Measurements from ENCODE around the gene NAA15. TPM values are rescaled to one million over a fixed set of nuclear protein-coding genes. Genes with fewer than 3 reads are reported as not detected.
"Not testable (repeated sequence)": the region's sequence is repeated elsewhere in the genome, so short reads cannot be mapped to it uniquely, and the experiment has no call there.

The NAA15 gene
- total RNA-seq, 1 donor from 2014 or later = 11.3 TPM

DNA sequence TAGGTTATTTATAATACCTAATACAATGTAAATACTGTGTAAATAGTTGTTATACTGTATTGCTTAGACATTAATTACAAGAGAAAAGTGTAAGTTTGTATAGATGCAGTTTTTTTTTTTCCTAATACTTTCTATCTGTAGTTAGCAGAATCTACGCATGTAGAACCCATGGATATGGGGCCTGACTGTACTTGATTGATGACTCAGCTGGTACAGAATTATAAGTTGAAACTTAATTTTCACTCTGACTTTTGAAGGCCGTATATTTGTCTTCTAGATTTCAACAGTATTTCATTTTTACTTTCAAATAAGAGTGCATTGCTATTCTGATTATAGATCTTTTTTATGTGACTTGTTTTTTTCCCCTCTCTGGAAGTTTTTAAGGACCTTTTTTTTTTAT lies 31.7 kb downstream of the NAA15 start:
- ATAC-seq = no peak
- no peak for DNase-seq (ENCODE audit: low spot score)

DNA sequence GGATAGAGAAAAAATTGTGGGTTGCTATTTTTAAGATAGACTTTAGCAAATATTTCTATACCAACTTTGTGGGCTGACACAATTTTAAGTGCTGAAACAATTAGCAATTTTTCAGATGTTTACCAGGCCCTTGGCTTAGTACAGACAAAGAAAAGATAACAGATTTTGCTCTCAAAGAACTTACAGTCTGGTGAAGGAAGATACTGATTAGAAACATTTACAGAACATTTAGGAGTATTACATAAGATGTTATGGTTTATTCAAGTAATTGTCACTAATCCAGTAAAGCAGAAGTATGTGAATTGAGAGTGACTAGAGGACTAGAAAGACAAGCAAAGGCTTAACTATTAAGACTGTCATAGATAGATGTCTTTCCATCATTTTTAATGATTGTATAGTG lies 36.3 kb downstream of the NAA15 start:
- ATAC-seq (no peak), DNase-seq (ENCODE audit: low spot score) (no peak)

DNA sequence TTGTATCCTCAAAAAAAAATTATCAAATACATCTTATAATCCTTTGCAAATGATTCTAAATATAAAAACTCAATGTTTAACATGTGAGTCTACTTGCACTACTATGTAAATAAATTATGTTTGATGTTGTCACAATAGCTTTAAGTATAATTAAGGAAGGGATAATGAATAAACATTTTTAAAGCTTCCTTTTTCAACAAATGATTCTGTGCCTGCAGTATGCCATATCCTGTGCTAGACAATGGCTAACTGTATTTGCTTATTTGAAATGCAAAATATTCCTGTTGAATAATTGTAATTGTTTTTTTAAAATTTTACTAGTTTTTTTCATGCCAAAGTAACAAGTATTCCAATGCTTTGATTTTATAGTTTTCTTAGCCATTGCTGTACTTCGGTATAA lies 60.0 kb downstream of the NAA15 start:
- DNase-seq (ENCODE audit: low spot score) (no peak), ATAC-seq (no peak)

DNA sequence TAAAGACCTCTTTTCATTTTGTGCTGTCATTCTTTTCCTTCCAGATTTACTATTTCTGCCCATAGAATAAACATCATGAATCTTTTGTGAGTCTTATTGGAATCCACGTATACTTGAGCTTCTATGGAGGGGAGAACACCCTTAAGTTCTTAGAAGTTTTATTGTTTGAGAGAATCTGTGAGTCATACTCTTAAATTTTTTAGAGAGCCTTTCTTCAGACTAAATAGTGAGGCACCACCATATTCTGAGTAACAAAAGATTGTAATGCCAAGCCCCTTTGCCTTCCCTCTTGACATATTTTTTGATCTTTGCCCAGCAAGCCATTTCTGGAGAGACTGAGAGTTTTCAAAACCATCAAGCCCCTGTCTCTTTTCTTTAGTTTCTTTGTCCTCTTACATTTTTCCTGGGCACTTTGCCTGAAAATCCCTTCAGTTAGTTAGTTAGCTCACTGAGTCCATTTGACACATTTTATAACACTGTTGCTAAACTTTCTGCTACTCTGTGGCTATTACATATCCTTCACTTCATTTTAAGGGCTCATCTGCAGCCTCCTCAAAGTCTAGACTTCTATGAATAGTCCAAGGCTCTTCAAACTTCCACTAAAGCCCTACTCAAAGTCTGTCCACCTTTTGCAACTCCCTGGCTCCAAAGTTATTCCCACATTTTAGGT lies 66.3 kb downstream of the NAA15 start:
- ATAC-seq (no peak), DNase-seq (ENCODE audit: low spot score) (no peak)

DNA sequence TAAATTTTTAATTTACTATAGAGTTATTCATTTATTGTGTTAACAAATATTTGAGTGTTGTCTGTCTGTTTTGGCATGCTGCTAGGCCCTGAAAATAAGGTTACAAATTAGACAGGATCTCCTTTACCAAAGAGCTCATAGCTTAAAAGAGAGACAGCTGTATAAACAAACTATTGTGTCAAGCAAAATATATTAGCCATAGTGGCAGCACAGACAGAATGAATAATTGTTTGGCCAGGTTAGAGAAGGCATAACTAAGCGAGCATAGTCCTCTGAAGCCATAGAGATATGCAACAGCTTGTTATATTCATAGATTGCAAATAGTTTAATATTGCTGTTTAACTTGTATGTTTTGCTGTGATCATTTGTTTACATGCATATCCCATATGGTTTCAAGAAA lies 67.7 kb downstream of the NAA15 start:
- ATAC-seq (no peak), DNase-seq (ENCODE audit: low spot score) (no peak)

- ATAC-seq = no peak
- DNase-seq (ENCODE audit: low spot score) = no peak
These were observed 72.9 kb downstream of the NAA15 start for GRCh38 chr4:139374251-139374650.

- DNase-seq (ENCODE audit: low spot score) (no peak), ATAC-seq (no peak)
These were observed 85.1 kb downstream of the NAA15 start for GRCh38 chr4:139386421-139386820.

GRCh38 chr4:139389102-139389501 lies 87.8 kb downstream of the NAA15 start:
- ATAC-seq = no peak

DNA sequence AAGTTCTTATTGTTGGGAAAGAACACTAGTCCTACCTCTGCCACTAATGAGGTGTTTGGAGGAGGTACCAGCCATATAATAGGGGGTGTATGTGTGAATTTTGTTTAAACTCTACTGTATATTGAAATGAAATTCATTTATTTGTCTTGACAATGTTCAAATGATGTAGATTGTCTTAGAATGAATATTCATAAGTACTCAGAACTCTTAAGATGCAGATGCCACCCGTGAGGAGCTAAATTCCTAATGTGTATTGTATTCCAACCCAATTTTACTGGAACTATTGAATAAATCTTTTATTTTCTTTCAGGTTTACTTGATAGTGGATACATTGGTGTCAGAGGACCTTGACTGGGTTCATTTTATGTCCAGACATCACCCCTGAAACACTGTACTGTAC lies 88.7 kb downstream of the NAA15 start:
- DNase-seq (ENCODE audit: low spot score) = no peak

More at GRCh38 chr4:139389102-139389501, 87.8 kb downstream of the NAA15 start:
- DNase-seq (ENCODE audit: low spot score) = no peak

GRCh38 chr4:139391731-139392130 lies 90.4 kb downstream of the NAA15 start:
- ATAC-seq = no peak
- DNase-seq (ENCODE audit: low spot score) = no peak

More for the DNA sequence above, 88.7 kb downstream of the NAA15 start:
- no peak for ATAC-seq

DNA sequence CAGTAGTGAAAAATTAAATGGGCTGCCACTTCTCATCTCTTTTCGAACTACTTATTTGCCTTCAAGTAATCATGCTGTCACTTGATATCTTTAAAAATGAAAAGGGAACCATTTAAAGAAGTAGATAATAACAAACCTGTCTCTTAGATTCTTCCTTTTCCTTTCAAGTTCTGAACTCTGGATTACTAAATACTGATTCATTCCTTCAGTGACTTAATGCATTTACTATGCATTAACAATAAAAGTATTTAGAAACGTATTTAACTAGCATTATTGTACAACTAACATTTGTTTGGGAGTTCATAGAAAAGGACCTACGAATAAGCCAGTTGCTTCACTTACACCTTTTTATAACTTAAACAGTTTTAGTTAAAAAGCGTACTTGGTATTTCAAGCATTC lies 91.5 kb downstream of the NAA15 start:
- DNase-seq (ENCODE audit: low spot score) = no peak
- ATAC-seq = no peak

GRCh38 chr4:139401368-139401767 lies 100.1 kb downstream of the NAA15 start:
- ATAC-seq = no peak
- DNase-seq (ENCODE audit: low spot score) = no peak

- DNase-seq (ENCODE audit: low spot score) (no peak), ATAC-seq (no peak)
These were observed 101.1 kb downstream of the NAA15 start for GRCh38 chr4:139402436-139402835.

- ATAC-seq (peak; percentile 48), DNase-seq (ENCODE audit: low spot score) (no peak)
These were observed 102.2 kb downstream of the NAA15 start for GRCh38 chr4:139403462-139403861.

GRCh38 chr4:139410312-139410711 lies 109.0 kb downstream of the NAA15 start:
- no peak for ATAC-seq
- DNase-seq (ENCODE audit: low spot score) = no peak

- not testable (repeated sequence) for DNase-seq (ENCODE audit: low spot score); ATAC-seq
These were observed 113.4 kb downstream of the NAA15 start for GRCh38 chr4:139414671-139415210.

DNA sequence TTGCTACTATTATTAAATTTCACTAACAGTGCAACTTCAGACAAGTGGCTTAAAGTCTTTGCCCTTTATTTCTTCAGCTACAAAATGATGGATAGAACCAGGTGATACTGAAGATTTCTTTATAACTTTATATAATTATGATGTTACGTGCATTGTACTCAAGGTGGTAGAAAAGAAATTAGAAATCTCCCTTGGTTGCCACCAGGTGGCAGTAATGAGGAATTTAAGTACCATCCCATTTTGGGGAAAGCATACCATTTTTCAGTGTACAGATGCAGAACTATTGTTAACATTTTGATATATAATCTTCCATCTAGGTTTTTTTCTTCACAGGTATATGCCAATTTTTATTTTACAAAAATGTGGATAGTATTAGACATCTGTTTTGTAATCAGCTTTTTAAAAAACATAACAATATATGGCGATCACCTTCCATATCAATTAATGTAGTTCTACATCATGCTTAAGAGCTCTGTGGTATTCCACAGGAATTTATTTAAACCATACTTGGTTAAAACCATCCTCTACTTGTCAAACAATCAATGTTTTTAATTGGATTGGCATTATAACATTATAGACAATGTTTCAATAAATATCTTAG lies 114.9 kb downstream of the NAA15 start:
- DNase-seq (ENCODE audit: low spot score) = no peak
- peak; percentile 82 for ATAC-seq

GRCh38 chr4:139419388-139419914 lies 118.1 kb downstream of the NAA15 start:
- DNase-seq (ENCODE audit: low spot score) = peak; percentile 52
- ATAC-seq = peak; percentile 52

- peak; percentile 63 for ATAC-seq
- no peak for DNase-seq (ENCODE audit: low spot score)
These were observed 119.3 kb downstream of the NAA15 start for GRCh38 chr4:139420652-139421051.

DNA sequence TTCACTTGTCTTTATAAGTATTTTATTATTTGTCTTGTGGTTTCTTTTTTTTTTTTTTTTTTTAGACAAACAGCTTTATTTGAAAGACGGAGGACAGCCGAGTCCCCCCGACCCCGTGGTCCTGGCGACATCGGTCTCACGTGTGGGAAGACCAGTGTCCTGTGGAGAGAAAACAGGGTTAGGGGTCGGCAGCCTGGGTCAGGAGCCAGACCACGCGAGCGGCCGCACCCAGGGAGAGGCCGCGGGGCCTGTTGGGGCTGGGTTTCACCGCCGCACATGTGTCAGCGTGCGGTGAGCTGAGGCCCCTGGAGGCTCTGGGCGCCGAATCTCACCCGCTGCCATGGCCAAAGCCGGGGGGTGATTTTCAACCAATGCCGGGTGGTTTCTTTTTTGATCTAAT lies 134.8 kb downstream of the NAA15 start:
- ATAC-seq = no peak
- DNase-seq (ENCODE audit: low spot score) = no peak

- DNase-seq (ENCODE audit: low spot score) (no peak), ATAC-seq (no peak)
These were observed 136.8 kb downstream of the NAA15 start for GRCh38 chr4:139438141-139438540.

DNA sequence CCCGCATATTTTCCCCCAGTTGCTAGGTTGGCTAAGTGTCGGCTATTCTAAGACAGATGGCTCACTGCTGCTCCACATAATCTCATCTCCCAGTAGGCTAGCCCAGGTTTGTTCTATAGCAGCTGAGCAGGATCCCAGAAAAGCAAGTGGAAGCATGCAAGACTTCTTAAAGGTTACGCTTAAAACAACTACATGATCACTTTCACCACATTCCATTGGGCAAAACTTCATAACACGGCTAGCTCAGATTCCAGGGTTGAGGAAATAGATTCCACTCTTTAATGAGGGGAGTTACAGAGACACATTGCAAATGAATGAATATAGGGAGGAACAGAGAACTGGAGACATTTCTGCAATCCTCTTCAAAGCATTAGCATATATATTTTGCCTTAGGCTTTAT lies 139.7 kb downstream of the NAA15 start:
- DNase-seq (ENCODE audit: low spot score) (no peak), ATAC-seq (no peak)

Measured in left lobe of liver (tissue), 2 donors.